H1 (cell line): ENCODE measurements around the gene COL19A1. TPM values are rescaled to one million over a fixed set of nuclear protein-coding genes. Genes with fewer than 3 reads are reported as not detected.

Source experiments
- RBBP5 ChIP-seq: IDR thresholded peaks from 2 replicates; pipeline ENCODE4 v1.7.1; 2012; ENCODE audit warnings: low read depth, mild to moderate bottlenecking, inconsistent platforms, low read length, moderate library complexity, borderline replicate concordance
- SIN3A ChIP-seq, 2 experiments: IDR thresholded peaks in 1 of 2; conservative IDR thresholded peaks in 1 of 2; 2 replicates each; pipeline ENCODE4 v1.6.1; 2011 to 2012; ENCODE audit warnings: low read length in 2 of 2, improper control_type of control experiment in 1 of 2, low read depth in 1 of 2, mild to moderate bottlenecking in 1 of 2
- TEAD4 ChIP-seq: IDR thresholded peaks from 2 replicates; pipeline ENCODE4 v1.6.1; 2012; ENCODE audit warnings: low read depth, low read length, inconsistent platforms, mixed read lengths
- polyA plus RNA-seq, 7 experiments: library from polyadenylated mRNA; depleted of rRNA in 3 of 7; stranded (reverse) in 5 of 7; unstranded in 2 of 7; fragments of >200 nt in 5 of 7; fragments of 200-250 nt in 2 of 7; gene quantifications; 1 replicate in 5 of 7; 2 replicates in 1 of 7; 4 replicates in 1 of 7; pipeline versions ENCODE4 v1.2.1 to v1.2.3, GENCODE V29; 2011 to 2013; ENCODE audit warnings: missing spikeins in 2 of 7, mixed read lengths in 2 of 7
- total RNA-seq: library from RNA; stranded (reverse); fragmentation: NEBNext Ultra II Directional; extraction: Animal tissue kit (Norgen Biotek cat#: 25700); gene quantifications from 2 replicates; pipeline ENCODE4 v1.2.1, GENCODE V29; 2021

The COL19A1 gene
- total and polyA plus RNA-seq, 2 of the 8 experiments (the other 6 are each of a cell fraction or from before 2014, with no cell fraction given): not detected

DNA sequence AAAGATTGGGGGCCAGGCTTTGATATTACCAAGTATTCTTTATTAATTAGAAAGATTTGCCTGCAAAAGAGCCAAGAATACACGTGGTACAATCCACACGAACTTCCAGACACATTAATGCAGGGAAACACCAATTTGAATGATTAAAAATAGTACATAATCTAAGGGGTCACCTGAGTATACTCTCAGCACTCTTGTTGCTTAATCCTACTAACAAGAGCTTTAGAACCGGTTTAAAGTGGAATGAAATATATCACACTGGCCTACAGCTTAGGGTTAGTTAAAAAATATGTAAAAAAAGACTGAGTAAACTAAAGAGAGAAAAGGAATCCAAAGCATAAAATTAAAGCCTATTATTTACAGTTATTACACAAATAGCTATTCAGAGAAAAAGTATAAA lies 387.6 kb downstream of the COL19A1 start (continued):
- no peak for TF ChIP-seq TEAD4
- no peak for TF ChIP-seq SIN3A (conservative IDR thresholded peaks at IDR 0.05 in 1 of 2, IDR thresholded peaks at IDR 0.05 in 1 of 2; ENCODE audit: low read depth in 1 of 2, low read length in 2 of 2)
- TF ChIP-seq RBBP5: no peak
